Mucosa of descending colon (tissue), 3 donors: Measurements from ENCODE around the gene MDH2. TPM values are rescaled to one million over a fixed set of nuclear protein-coding genes. Genes with fewer than 3 reads are reported as not detected.
A peak's percentile ranks its signal among the peaks of the same experiment; 100 is the strongest.
"Not testable (repeated sequence)": the region's sequence is repeated elsewhere in the genome, so short reads cannot be mapped to it uniquely, and the experiment has no call there.

Experiments
- ATAC-seq: fragments of 200-7000 bp; cut with Tn5 transposase; one replicate; pipeline ENCODE4 v1.9.1; 2020; ENCODE audit warnings: mild to moderate bottlenecking, moderate library complexity
- DNase-seq, 3 donors: peaks; one replicate each; pipeline ENCODE4 v3.0.0-alpha.2; 2020
- H3K36me3 ChIP-seq: fragments of 200-600 bp; one replicate; pipeline ENCODE4 v1.8.0; 2021; ENCODE audit warnings: low read depth, mild to moderate bottlenecking
- H3K4me1 ChIP-seq: fragments of 200-600 bp; one replicate; pipeline ENCODE4 v1.8.0; 2021; ENCODE audit warnings: low read depth, mild to moderate bottlenecking
- H3K4me3 ChIP-seq: fragments of 200-600 bp; one replicate; pipeline ENCODE4 v1.8.0; 2021; ENCODE audit warnings: mild to moderate bottlenecking
- H3K9me3 ChIP-seq: fragments of 200-600 bp; one replicate; pipeline ENCODE4 v1.8.0; 2021; ENCODE audit warnings: mild to moderate bottlenecking
- CTCF ChIP-seq: fragments of 200-600 bp; IDR thresholded peaks from one replicate; pipeline ENCODE4 v1.8.0; 2022; ENCODE audit warnings: antibody characterized with exemption, mild to moderate bottlenecking
- intact Hi-C, 2 donors: fragments of 100-400 bp; cut with DNase I in 1 of 2; cut with micrococcal nuclease in 1 of 2; formaldehyde crosslinking; loops; one replicate each; pipeline versions ENCODE4 v1.11.0 to v1.11.1; 2022; cut with DNase I, micrococcal nuclease
- total RNA-seq, 3 donors: library from RNA; stranded (reverse); fragmentation: NEBNext Ultra II Directional in 2 of 3; extraction: Animal tissue kit (Norgen Biotek cat#: 25700) in 2 of 3; gene quantifications; one replicate each; pipeline versions ENCODE4 v1.2.1 to v1.2.4, GENCODE V29; 2021 to 2023
- donor health status: DM: no; HTN: no; CAD: no; lungs with moderate emphysema.
- donor health status: DM: no; HTN: no; CAD: no.
- donor health status: DM: no; HTN: yes; CAD: no.

The MDH2 gene
- total RNA-seq, 3 donors from 2014 or later = 170 to 280 (median 246) TPM

- intact Hi-C loops = no loop called here
- no peak for TF ChIP-seq CTCF
- ATAC-seq (no peak), DNase-seq (no peak)
- no peaks in the 10 kb centered on the region for H3K9me3 ChIP-seq
- no peaks in the 10 kb centered on the region for H3K4me1 ChIP-seq
- H3K4me3 ChIP-seq = no peak overlapping the region
- no peaks in the 10 kb centered on the region for H3K36me3 ChIP-seq
Measured at GRCh38 chr7:76077435-76077834, 29.5 kb downstream of the MDH2 start.

DNA sequence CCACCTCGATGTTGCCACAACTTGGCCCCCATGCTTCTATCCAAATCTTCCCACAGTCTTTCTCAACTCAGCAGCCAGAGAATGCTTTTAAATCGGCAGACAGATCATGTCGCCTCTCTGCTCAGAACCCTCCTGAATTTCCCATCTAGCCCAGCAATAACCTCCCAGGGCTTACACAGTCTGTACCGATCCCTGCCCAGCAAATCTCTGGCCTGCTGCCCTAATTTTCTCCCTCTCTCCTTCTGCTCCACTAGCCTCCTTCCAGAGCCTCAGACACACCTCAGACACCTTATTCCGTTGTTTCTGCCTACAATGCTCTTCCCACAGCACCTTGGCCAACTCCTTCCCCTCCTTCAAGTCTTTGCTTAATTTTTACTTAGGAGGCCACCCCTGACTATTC lies 32.3 kb downstream of the MDH2 start:
- H3K4me1 ChIP-seq = no peaks in the 10 kb centered on the region
- ATAC-seq (no peak), DNase-seq (no peak)
- H3K9me3 ChIP-seq = no peaks in the 10 kb centered on the region
- no peak overlapping the region for H3K4me3 ChIP-seq
- intact Hi-C loops = no loop called here
- no peaks in the 10 kb centered on the region for H3K36me3 ChIP-seq
- TF ChIP-seq CTCF = no peak

GRCh38 chr7:76084115-76084514 lies 36.2 kb downstream of the MDH2 start:
- H3K4me3 ChIP-seq, DNase-seq, H3K4me1 ChIP-seq, H3K9me3 ChIP-seq, H3K36me3 ChIP-seq, ATAC-seq, intact Hi-C loops: not testable (repeated sequence)

DNA sequence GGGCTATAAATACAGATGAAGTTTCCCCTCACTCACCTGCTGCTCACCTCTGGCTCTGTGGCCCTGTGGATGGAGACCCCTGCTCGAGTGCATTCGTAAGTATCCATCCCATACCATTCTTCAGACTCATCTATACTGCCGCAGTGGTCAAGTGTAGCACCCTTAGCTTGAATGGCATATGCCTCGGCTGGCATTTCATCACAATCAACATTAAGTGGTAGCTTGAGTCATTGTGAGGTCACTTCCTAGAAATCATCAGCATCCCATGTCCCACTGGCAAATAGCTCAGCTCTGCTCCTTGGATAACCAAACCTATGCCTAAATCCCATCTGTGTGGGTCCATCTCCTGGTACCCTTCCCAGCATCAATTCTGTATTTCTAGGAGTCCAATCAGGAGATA lies 38.2 kb downstream of the MDH2 start:
- intact Hi-C loops = no loop called here
- no peak for ATAC-seq
- TF ChIP-seq CTCF = no peak

GRCh38 chr7:76087362-76087791 lies 39.5 kb downstream of the MDH2 start:
- H3K4me3 ChIP-seq, H3K9me3 ChIP-seq, H3K4me1 ChIP-seq, intact Hi-C loops, H3K36me3 ChIP-seq: not testable (repeated sequence)
- ATAC-seq = peak; percentile 88
- DNase-seq = peak in 1 of 3 donors; percentile 60

More for the DNA sequence above, 38.2 kb downstream of the MDH2 start:
- Histone ChIP-seq H3K4me1 (no peaks in the 10 kb centered on the region), H3K9me3 (no peaks in the 10 kb centered on the region), H3K4me3 (no peak overlapping the region), H3K36me3 (no peaks in the 10 kb centered on the region)
- no peak for DNase-seq

DNA sequence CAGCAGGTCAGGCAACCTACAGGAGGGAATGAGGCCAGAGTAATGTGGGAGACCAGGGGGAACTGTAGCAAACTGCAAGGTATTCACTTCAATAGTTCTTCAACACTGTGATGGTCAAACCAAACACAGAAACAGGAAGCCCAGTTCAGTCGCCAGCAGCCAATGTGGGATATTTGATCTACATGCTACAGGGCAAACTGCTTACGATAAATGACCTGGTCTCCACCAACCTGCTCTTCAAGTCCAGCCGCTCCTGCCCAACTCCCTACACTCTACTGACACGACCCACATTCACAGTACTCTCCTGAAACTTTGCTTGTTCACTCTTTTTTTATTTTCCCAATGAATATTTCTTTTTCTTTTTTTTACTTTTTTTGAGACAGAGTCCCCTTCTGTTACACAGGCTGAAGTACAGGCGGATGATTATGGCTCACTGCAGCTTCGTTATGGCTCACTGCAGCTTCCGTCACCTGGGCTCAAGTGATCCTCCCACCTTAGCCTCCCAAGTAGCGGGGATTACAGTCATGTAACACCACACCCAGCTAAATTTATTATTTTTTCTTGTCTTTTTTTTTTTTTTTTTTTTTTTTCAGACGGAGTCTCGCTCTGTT lies 42.1 kb downstream of the MDH2 start:
- H3K9me3 ChIP-seq = no peaks in the 10 kb centered on the region
- intact Hi-C loops = no loop called here
- no peak for ATAC-seq
- H3K36me3 ChIP-seq = no peaks in the 10 kb centered on the region
- H3K4me1 ChIP-seq = no peaks in the 10 kb centered on the region
- no peak for DNase-seq
- no peak for TF ChIP-seq CTCF
- no peak overlapping the region for H3K4me3 ChIP-seq

GRCh38 chr7:76091506-76091905 lies 43.6 kb downstream of the MDH2 start:
- intact Hi-C loops = no loop called here
- no peak for ATAC-seq

GRCh38 chr7:76093531-76093930 lies 45.6 kb downstream of the MDH2 start:
- ATAC-seq, H3K36me3 ChIP-seq, DNase-seq, H3K4me1 ChIP-seq, H3K9me3 ChIP-seq, intact Hi-C loops, H3K4me3 ChIP-seq: not testable (repeated sequence)

More at GRCh38 chr7:76091506-76091905, 43.6 kb downstream of the MDH2 start:
- Histone ChIP-seq H3K9me3 (no peaks in the 10 kb centered on the region), H3K4me1 (no peaks in the 10 kb centered on the region), H3K36me3 (no peaks in the 10 kb centered on the region), H3K4me3 (no peak overlapping the region)
- no peak for DNase-seq
- no peak for TF ChIP-seq CTCF

DNA sequence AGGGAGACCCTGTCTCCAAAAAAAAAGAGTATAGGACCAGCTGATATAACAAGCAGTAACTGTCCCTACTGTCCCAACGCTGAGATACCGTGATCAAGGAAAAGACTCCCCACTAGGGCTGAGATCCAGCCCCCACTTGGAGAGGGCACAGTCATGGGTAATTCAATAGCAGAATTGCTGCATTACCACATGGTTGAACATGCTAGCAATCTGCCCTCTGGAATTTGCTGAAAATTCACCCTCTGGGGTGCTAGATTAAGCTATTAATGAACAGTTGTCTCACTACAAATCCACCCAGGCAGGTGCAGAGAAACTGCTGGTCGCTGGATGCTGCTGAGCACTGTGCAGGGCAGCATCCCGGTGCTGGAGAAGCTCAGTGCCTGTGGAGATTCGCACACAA lies 46.4 kb downstream of the MDH2 start:
- DNase-seq, ATAC-seq, H3K4me3 ChIP-seq, intact Hi-C loops, H3K36me3 ChIP-seq, H3K9me3 ChIP-seq, H3K4me1 ChIP-seq: not testable (repeated sequence)
